ENCODE results near the gene RBMS1. TPM values are rescaled to one million over a fixed set of nuclear protein-coding genes. Genes with fewer than 3 reads are reported as not detected.

RBMS1 gene
- total RNA-seq, 2 donors from 2014 or later, result 108 to 110 TPM

DNA sequence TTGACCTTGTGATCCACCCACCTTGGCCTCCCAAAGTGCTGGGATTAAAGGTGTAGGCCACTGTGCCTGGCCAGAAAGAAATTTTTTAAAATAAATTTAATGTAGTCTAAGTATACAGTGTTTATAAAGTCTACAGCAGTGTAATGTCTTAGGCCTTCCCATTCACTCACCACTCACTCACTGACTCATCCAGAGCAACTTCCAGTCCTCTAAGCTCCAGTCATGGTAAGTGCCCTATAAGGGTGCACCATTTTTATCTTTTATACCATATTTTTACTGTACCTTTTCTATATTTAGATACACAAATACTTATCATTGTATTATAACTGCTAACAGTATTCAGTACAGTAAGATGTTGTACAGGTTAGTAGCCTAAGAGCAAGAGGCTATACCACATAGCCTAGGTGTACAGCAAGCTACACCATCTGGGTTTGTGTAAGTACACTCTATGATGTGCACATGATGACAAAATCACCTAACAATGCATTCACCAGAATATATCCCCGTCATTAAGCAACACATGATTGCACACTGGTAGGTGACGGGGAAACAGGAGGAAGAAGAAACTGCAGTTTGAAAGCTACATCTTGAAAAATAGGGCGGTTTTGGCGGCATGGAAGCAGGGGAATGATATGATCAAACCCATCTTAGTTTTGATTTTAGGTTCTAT is 188.4 kb downstream of the RBMS1 start:
- DNase-seq (no peak), ATAC-seq (no peak)
- no peaks in the 10 kb centered on the region for H3K27me3 Mint-ChIP-seq
- H3K36me3 Mint-ChIP-seq (ENCODE audit: low read depth), result peaks cover 4% of the 10 kb centered on the region
- no peak overlapping the region for H3K27ac Mint-ChIP-seq
- no peak overlapping the region for H3K4me3 Mint-ChIP-seq
- no peaks in the 10 kb centered on the region for H3K9me3 ChIP-seq (ENCODE audit: control insufficient read depth, low read length, poor library complexity, severe bottlenecking)
- H3K4me1 Mint-ChIP-seq, result peaks cover 15% of the 10 kb centered on the region

DNA sequence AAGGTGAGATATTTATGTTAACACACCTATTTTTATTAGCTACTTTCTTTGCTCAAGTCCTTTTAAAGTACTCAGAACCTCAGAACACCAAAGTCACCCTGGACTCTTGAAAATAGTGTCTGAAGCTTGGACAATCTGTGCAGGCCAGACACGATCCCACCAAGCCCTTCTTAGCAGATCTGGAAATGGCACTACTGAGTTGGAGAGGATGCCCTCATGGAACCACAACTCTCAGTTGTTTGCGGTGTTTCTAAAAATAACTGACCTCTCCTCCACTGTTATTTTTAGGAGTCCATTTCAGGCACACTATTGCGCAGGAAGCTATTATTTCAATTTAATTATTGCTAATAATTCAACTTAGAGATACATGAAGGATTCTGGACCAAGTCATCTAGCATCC is 190.1 kb downstream of the RBMS1 start:
- no peak overlapping the region for H3K27ac Mint-ChIP-seq
- no peak for ATAC-seq
- H3K4me3 Mint-ChIP-seq, result no peak overlapping the region
- H3K9me3 ChIP-seq (ENCODE audit: control insufficient read depth, low read length, poor library complexity, severe bottlenecking), result no peaks in the 10 kb centered on the region
- H3K4me1 Mint-ChIP-seq, result peaks cover 25% of the 10 kb centered on the region
- H3K36me3 Mint-ChIP-seq (ENCODE audit: low read depth), result peaks cover 11% of the 10 kb centered on the region
- DNase-seq, result no peak
- H3K27me3 Mint-ChIP-seq, result no peaks in the 10 kb centered on the region

DNA sequence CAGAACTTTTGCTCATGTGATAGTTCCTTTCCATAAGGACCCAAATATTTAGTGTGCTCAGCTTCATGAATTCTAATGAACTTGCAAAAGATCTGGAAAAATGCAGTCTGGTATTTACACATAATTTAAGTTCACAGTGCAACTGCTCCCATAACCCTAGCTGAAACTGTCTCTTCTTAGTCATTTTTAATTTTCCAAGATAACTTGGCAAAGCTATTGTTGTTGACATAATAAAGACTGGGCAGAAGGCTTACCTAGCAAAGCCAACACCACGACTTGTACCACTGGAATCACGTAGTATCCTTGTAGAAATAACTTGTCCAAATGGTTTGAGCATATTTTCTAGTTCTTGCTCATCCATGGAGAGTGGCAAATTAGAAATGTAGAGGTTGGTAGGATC is 190.5 kb downstream of the RBMS1 start:
- ATAC-seq (no peak), DNase-seq (no peak)
- Mint-ChIP-seq H3K4me3 (no peak overlapping the region), H3K36me3 (ENCODE audit: low read depth) (peaks cover 16% of the 10 kb centered on the region), H3K4me1 (peaks cover 29% of the 10 kb centered on the region), H3K27ac (no peak overlapping the region), H3K27me3 (no peaks in the 10 kb centered on the region)
- no peaks in the 10 kb centered on the region for H3K9me3 ChIP-seq (ENCODE audit: control insufficient read depth, low read length, poor library complexity, severe bottlenecking)

DNA sequence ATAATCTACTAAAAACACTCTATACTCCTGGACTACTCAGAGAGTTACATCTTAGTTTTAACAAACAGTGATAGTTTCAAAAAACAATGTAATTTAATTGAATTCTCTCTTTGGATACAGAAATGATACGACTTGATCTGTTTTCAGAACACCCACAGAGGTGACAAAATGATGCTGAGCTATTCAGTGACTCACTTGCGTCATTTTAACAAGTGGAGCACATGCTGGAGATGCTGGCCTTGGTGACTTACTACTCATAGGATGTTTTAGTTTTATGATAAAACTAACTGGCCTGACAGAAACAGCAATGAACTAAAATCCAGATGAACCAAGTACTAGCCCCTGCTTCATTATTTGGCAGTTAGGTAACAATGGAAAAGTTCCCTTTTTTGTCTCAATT is 192.2 kb downstream of the RBMS1 start:
- no peak for DNase-seq
- Mint-ChIP-seq H3K27ac (peak overlapping the region; percentile 75), H3K4me1 (peaks cover 45% of the 10 kb centered on the region), H3K36me3 (ENCODE audit: low read depth) (peaks cover 23% of the 10 kb centered on the region), H3K4me3 (no peak overlapping the region), H3K27me3 (no peaks in the 10 kb centered on the region)
- no peaks in the 10 kb centered on the region for H3K9me3 ChIP-seq (ENCODE audit: control insufficient read depth, low read length, poor library complexity, severe bottlenecking)
- ATAC-seq, result no peak

DNA sequence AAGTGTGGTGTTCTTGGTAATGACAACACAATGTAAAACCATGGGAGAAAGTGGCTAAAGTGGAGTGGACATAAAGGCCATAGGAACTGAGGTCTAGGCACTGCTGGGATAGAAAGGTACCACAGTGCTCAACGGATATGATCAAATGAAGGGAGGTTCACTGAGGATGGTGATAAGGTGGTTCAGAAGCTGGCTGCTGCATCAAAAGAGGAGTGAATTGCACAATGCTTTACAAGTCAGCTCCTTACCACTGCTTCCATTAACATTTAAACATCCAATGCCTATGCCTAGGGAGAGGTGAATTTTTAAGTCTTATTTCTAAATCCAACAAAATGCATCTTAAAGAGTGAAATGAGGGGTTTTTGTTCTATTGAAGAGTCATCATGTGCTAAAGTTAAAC is 193.4 kb downstream of the RBMS1 start:
- Mint-ChIP-seq H3K36me3 (ENCODE audit: low read depth) (peaks cover 23% of the 10 kb centered on the region), H3K27ac (peak overlapping the region; percentile 75), H3K27me3 (no peaks in the 10 kb centered on the region), H3K4me3 (no peak overlapping the region), H3K4me1 (peaks cover 55% of the 10 kb centered on the region)
- no peak for DNase-seq
- H3K9me3 ChIP-seq (ENCODE audit: control insufficient read depth, low read length, poor library complexity, severe bottlenecking), result no peaks in the 10 kb centered on the region
- no peak for ATAC-seq

DNA sequence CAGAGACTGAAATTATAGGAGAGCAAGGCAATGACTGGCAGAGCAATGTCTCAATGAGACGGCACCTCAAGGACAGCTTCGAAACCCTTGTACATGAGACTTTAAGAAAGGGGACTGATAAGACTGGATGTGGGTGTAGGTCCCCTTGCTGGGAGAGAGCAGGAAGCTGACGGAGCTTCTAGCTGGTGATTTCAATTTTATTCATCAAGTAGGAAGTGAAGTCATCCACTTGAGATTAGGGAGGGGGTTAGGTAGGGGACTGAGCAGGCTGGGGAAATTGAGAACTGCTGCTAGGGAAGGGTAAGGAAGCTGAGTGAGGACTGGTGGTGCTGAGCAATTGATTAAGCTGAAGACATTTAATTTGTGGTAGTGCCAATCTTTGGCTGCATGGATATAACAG is 194.1 kb downstream of the RBMS1 start:
- Mint-ChIP-seq H3K4me1 (peaks cover 58% of the 10 kb centered on the region), H3K27ac (peak overlapping the region; percentile 75), H3K4me3 (no peak overlapping the region), H3K27me3 (no peaks in the 10 kb centered on the region), H3K36me3 (ENCODE audit: low read depth) (peaks cover 23% of the 10 kb centered on the region)
- ATAC-seq, result no peak
- no peaks in the 10 kb centered on the region for H3K9me3 ChIP-seq (ENCODE audit: control insufficient read depth, low read length, poor library complexity, severe bottlenecking)
- DNase-seq, result no peak

DNA sequence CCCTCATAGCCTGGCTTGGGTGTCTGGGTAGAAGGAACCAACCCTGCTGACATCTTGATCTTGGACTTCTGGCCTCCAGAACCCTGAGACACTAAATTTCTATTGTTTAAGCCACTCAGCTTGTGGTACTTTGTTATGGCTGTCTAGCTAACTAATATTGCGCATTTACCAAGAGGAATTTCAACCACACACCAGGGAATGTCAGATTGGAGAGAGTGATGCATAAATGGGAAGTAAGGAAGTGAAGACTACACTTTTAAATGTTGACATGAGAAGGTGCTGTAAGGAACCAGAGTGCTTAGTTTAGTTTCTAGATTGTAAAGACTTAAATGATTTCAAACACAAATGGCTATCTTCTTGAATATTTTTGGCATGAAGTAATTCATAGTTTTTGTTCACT is 194.6 kb downstream of the RBMS1 start:
- H3K4me3 Mint-ChIP-seq, result no peak overlapping the region
- DNase-seq (no peak), ATAC-seq (no peak)
- H3K36me3 Mint-ChIP-seq (ENCODE audit: low read depth), result peaks cover 23% of the 10 kb centered on the region
- H3K27ac Mint-ChIP-seq, result peak overlapping the region; percentile 75
- no peaks in the 10 kb centered on the region for H3K9me3 ChIP-seq (ENCODE audit: control insufficient read depth, low read length, poor library complexity, severe bottlenecking)
- peaks cover 58% of the 10 kb centered on the region for H3K4me1 Mint-ChIP-seq
- H3K27me3 Mint-ChIP-seq, result no peaks in the 10 kb centered on the region

DNA sequence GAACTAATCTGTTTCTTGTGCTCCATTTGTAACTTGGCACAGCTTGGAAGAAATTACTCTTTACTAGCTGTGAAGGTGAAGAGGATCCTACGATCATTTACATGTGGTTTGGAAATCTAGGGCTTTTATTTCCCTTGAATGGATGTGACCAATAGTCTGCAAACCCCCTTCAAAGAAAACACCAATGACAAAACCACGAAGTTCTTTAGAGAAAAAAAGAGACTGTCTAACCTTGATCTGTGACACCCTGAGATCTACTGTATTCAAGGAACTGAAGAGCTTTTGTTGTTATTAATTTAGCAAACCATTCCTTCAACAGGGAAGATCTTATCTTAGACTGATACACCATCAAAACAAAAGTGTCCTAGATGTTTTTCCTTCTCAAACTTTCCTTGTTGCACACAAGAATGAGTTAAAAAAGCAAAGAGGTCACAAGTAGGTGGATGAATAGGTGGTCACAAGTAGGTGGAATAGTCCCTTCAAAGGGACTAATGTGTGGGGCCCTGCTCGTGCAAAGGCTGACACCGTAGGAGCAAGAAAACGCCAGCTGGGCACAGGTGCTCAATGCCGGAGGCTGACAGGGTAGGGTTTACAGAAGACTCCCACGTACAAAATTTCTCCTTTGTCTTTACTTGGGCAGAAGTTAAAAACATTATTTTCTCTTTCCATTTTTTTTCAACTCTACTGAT is 197.9 kb downstream of the RBMS1 start:
- ATAC-seq (peak; percentile 74), DNase-seq (no peak)
- H3K9me3 ChIP-seq (ENCODE audit: control insufficient read depth, low read length, poor library complexity, severe bottlenecking), result no peaks in the 10 kb centered on the region
- Mint-ChIP-seq H3K27ac (peak overlapping the region; percentile 75), H3K4me1 (peaks cover 58% of the 10 kb centered on the region), H3K36me3 (ENCODE audit: low read depth) (peaks cover 23% of the 10 kb centered on the region), H3K4me3 (peak overlapping the region; percentile 46), H3K27me3 (no peaks in the 10 kb centered on the region)

DNA sequence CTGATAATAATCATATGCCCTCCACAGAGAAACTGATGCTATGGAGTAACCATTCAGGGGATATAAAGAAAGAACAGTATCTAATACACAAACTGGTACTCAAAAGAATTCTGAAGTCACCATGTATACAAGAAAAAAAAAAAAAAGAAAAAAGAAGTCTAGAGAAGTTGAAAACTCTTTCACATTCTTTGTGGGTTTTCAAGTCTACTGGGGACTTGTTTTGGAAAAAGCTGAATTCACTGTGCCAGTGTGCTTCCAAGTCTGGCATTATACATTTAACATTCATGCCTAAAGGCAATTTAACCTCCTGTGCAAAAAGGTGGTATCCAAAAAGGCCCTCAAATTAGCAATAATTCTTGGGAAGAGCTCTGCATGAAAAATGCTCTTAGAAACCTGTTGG is 198.7 kb downstream of the RBMS1 start:
- H3K4me3 Mint-ChIP-seq, result no peak overlapping the region
- no peaks in the 10 kb centered on the region for H3K9me3 ChIP-seq (ENCODE audit: control insufficient read depth, low read length, poor library complexity, severe bottlenecking)
- H3K36me3 Mint-ChIP-seq (ENCODE audit: low read depth), result peaks cover 20% of the 10 kb centered on the region
- peak overlapping the region; percentile 75 for H3K27ac Mint-ChIP-seq
- DNase-seq, result no peak
- H3K27me3 Mint-ChIP-seq, result no peaks in the 10 kb centered on the region
- no peak for ATAC-seq
- peaks cover 56% of the 10 kb centered on the region for H3K4me1 Mint-ChIP-seq

DNA sequence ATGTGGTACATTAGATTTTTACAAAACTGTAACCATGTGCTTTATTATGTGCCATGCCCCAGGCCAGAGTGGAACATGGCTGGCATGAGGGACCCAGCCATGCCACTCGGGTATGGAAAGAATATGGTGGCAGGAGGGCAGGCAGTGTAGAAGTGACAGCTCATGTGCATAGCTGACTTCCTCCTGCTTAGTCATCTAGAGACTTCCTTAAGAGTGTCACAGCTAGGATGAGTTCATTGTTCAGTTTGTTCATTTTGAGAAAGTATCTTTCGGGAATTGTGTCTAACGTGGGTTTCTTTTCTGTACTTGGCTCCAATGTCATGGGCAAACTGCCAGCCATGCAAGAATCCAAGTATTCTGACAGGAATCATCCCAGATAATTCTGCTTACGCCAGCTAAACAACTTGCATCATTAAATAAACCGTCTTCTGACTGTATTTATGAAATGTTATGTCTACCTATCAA is 199.2 kb downstream of the RBMS1 start:
- no peaks in the 10 kb centered on the region for H3K27me3 Mint-ChIP-seq
- H3K4me3 Mint-ChIP-seq, result no peak overlapping the region
- H3K4me1 Mint-ChIP-seq, result peaks cover 51% of the 10 kb centered on the region
- peaks cover 16% of the 10 kb centered on the region for H3K36me3 Mint-ChIP-seq (ENCODE audit: low read depth)
- ATAC-seq (no peak), DNase-seq (no peak)
- peak overlapping the region; percentile 75 for H3K27ac Mint-ChIP-seq
- H3K9me3 ChIP-seq (ENCODE audit: control insufficient read depth, low read length, poor library complexity, severe bottlenecking), result no peaks in the 10 kb centered on the region

DNA sequence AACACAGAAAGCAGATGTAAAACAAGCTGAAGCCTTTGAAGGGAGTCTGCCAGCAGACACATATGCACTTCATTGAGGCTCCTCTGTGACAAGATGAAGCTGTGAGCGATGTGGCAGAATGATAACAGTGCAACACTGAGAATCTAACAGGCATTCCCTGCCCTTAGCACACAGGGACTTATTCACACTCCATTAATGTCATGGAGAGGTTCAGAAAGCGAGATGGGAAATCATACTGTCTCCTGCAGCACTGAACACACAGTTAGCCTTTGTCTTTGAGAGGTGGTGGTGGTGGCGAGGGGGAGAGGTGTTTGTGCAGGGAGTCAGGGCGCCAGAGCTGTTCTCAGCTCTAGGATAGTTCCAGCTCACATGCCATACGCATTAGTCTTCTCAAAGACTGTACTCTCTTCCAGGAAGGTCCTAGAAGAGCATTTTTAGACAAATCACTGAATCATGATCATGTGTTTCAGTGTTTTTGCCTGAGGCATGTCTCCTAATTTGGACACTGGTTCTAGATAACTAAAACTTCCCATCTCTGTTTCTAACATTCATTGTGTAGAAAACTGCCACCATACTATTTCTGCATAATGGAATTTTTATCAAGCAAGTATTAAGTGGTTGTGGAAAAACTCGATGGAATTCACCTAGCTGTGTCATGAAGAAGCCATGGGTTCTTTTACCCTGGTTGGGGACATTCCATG is 200.1 kb downstream of the RBMS1 start:
- H3K9me3 ChIP-seq (ENCODE audit: control insufficient read depth, low read length, poor library complexity, severe bottlenecking), result no peaks in the 10 kb centered on the region
- no peaks in the 10 kb centered on the region for H3K27me3 Mint-ChIP-seq
- DNase-seq (no peak), ATAC-seq (no peak)
- peaks cover 44% of the 10 kb centered on the region for H3K4me1 Mint-ChIP-seq
- H3K36me3 Mint-ChIP-seq (ENCODE audit: low read depth), result peaks cover 12% of the 10 kb centered on the region
- no peak overlapping the region for H3K4me3 Mint-ChIP-seq
- H3K27ac Mint-ChIP-seq, result peak overlapping the region; percentile 83

DNA sequence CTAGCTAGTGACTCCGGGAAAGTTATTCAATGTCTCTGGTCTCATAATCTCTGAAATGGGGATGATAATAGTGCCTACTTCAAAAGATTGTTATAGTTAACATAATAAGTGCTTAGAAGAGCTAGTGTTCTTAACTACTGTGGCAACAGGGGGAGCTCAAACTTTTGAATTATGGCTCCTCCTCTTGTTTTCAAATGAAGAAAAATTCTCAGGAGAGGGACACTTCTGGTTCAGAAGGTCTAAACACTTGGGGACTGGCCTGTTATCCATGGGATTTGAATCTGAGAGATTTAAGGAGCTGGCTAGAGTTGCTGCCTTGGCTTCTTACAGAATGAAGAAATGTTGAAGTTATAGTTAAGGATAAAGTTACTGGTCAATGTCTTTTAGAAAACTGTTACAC is 201.4 kb downstream of the RBMS1 start:
- Mint-ChIP-seq H3K27ac (peak overlapping the region; percentile 83), H3K4me1 (peaks cover 35% of the 10 kb centered on the region), H3K4me3 (no peak overlapping the region), H3K36me3 (ENCODE audit: low read depth) (peaks cover under 1% of the 10 kb centered on the region), H3K27me3 (no peaks in the 10 kb centered on the region)
- H3K9me3 ChIP-seq (ENCODE audit: control insufficient read depth, low read length, poor library complexity, severe bottlenecking), result no peaks in the 10 kb centered on the region
- ATAC-seq (no peak), DNase-seq (no peak)

DNA sequence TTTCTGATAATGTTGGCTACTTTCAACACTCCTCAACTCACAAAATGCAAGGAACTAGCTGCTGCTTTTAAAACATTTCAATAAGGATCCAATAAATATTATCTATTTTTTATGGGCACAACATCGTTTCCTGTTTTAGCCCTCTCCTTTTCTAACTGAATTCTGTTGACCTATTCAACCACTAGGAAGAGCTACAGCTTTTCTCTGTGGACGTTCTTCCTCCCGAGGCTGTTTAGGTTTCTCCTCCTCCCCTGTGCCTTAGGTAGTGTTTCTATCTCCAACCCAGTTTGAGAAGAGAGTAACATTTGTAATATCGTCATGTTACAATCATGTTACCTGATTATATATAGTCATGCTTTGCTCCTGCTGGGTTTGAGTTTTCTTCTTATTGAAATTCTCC is 202.2 kb downstream of the RBMS1 start:
- peaks cover 27% of the 10 kb centered on the region for H3K4me1 Mint-ChIP-seq
- H3K27me3 Mint-ChIP-seq, result no peaks in the 10 kb centered on the region
- no peak for ATAC-seq
- peak overlapping the region; percentile 25 for H3K4me3 Mint-ChIP-seq
- H3K27ac Mint-ChIP-seq, result peak overlapping the region; percentile 83
- no peaks in the 10 kb centered on the region for H3K36me3 Mint-ChIP-seq (ENCODE audit: low read depth)
- DNase-seq, result no peak
- H3K9me3 ChIP-seq (ENCODE audit: control insufficient read depth, low read length, poor library complexity, severe bottlenecking), result no peaks in the 10 kb centered on the region

Data from T-helper 17 cell (primary cell).